Breast epithelium (tissue), 3 donors: ENCODE measurements around the gene DRGX.

ENCODE experiments used
- POLR2AphosphoS5 ChIP-seq, 3 donors: sonication (generic); formaldehyde crosslinking; IDR thresholded peaks; one replicate each; pipeline ENCODE4 v1.6.1; 2017; ENCODE audit warnings: antibody characterized with exemption in 3 of 3
- TF ChIP-seq, protein P1 (sequence below), 3 donors: fragments of 450-650 bp; IDR thresholded peaks; one replicate each; pipeline ENCODE4 v1.5.1; 2016 to 2017; ENCODE audit warnings: antibody characterized with exemption in 3 of 3, mild to moderate bottlenecking in 3 of 3, moderate library complexity in 3 of 3

DNA sequence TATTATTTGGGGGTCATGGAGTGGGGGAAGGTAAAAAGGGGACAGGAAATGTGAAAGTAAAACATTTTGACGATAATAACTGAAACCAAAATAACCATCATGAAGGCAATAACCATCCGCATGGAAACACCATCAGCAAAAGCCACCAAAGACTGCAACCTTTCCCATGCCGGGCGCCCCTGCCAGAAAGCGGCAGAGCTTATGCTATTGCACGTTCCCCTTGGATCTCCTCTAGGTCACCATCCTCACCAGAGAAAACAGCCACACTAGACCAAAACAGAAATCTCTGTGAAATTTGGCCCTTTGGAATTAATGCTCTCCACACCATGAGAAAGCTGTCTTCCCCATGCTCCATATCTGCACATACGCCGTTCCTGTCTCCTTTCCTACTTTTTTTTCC is 31.1 kb downstream of the DRGX start:
- TF ChIP-seq, protein P1, sequence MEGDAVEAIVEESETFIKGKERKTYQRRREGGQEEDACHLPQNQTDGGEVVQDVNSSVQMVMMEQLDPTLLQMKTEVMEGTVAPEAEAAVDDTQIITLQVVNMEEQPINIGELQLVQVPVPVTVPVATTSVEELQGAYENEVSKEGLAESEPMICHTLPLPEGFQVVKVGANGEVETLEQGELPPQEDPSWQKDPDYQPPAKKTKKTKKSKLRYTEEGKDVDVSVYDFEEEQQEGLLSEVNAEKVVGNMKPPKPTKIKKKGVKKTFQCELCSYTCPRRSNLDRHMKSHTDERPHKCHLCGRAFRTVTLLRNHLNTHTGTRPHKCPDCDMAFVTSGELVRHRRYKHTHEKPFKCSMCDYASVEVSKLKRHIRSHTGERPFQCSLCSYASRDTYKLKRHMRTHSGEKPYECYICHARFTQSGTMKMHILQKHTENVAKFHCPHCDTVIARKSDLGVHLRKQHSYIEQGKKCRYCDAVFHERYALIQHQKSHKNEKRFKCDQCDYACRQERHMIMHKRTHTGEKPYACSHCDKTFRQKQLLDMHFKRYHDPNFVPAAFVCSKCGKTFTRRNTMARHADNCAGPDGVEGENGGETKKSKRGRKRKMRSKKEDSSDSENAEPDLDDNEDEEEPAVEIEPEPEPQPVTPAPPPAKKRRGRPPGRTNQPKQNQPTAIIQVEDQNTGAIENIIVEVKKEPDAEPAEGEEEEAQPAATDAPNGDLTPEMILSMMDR (IDR thresholded peaks at IDR 0.05): no peak
- no peak for TF ChIP-seq POLR2AphosphoS5 (IDR thresholded peaks at IDR 0.05)
